H9 (cell line): ENCODE measurements around the gene ATP6V0A1. TPM values are rescaled to one million over a fixed set of nuclear protein-coding genes. Genes with fewer than 3 reads are reported as not detected.

Experiments
- DNase-seq: peaks from one replicate; pipeline ENCODE4 v3.0.0-alpha.2; 2017
- H2AFZ ChIP-seq: one replicate; pipeline ENCODE4 v1.6.1; 2013; ENCODE audit warnings: mild to moderate bottlenecking, low read length, control low read depth, moderate library complexity
- H2AK5ac ChIP-seq: 2 replicates; pipeline ENCODE4 v1.6.1; 2013; ENCODE audit warnings: low read length, control low read depth, mixed read lengths; ENCODE audit not compliant: insufficient read length
- H2BK120ac ChIP-seq: one replicate; pipeline ENCODE4 v1.6.1; 2013; ENCODE audit warnings: low read depth, mild to moderate bottlenecking, low read length, control low read depth, inconsistent platforms; ENCODE audit not compliant: poor library complexity, severe bottlenecking
- H2BK12ac ChIP-seq: 2 replicates; pipeline ENCODE4 v1.6.1; 2013; ENCODE audit warnings: low read length, control low read depth, mixed read lengths, low read depth; ENCODE audit not compliant: insufficient read length
- H2BK15ac ChIP-seq: 2 replicates; pipeline ENCODE4 v1.6.1; 2013; ENCODE audit warnings: low read depth, low read length, control low read depth
- H2BK20ac ChIP-seq: one replicate; pipeline ENCODE4 v1.6.1; 2013; ENCODE audit warnings: low read depth, mild to moderate bottlenecking, low read length, control low read depth, inconsistent platforms; ENCODE audit not compliant: poor library complexity, severe bottlenecking
- H2BK5ac ChIP-seq: 2 replicates; pipeline ENCODE4 v1.6.1; 2013; ENCODE audit warnings: low read length, control low read depth, mixed read lengths; ENCODE audit not compliant: insufficient read length
- H3K14ac ChIP-seq: 2 replicates; pipeline ENCODE4 v1.6.1; 2013; ENCODE audit warnings: low read length, control low read depth; ENCODE audit not compliant: insufficient read depth
- H3K18ac ChIP-seq: 2 replicates; pipeline ENCODE4 v1.6.1; 2013; ENCODE audit warnings: low read depth, mild to moderate bottlenecking, mixed read lengths, low read length, control low read depth; ENCODE audit not compliant: insufficient read length
- H3K23ac ChIP-seq: 2 replicates; pipeline ENCODE4 v1.6.1; 2013; ENCODE audit warnings: low read length, control low read depth, mixed read lengths, low read depth; ENCODE audit not compliant: insufficient read length
- H3K23me2 ChIP-seq: 2 replicates; pipeline ENCODE4 v1.6.1; 2013; ENCODE audit warnings: low read depth, mild to moderate bottlenecking, mixed read lengths, low read length, control low read depth; ENCODE audit not compliant: insufficient read length, poor library complexity, severe bottlenecking
- H3K27ac ChIP-seq: 2 replicates; pipeline ENCODE4 v1.5.1; 2013; ENCODE audit warnings: low read length, control low read depth, mixed read lengths, low read depth; ENCODE audit not compliant: insufficient read length
- H3K27me3 ChIP-seq: 2 replicates; pipeline ENCODE4 v1.6.1; 2013; ENCODE audit warnings: low read length, control low read depth, inconsistent platforms; ENCODE audit not compliant: insufficient read depth
- H3K4ac ChIP-seq: 2 replicates; pipeline ENCODE4 v1.6.1; 2013; ENCODE audit warnings: low read depth, mild to moderate bottlenecking, control low read depth, inconsistent platforms, low read length, moderate library complexity
- H3K4me1 ChIP-seq: 2 replicates; pipeline ENCODE4 v1.6.1; 2013; ENCODE audit warnings: low read length, control low read depth, inconsistent platforms; ENCODE audit not compliant: insufficient read depth
- H3K4me2 ChIP-seq: 2 replicates; pipeline ENCODE4 v1.6.1; 2013; ENCODE audit warnings: low read length, control low read depth, mixed read lengths; ENCODE audit not compliant: insufficient read length, insufficient read depth
- H3K56ac ChIP-seq: 2 replicates; pipeline ENCODE4 v1.6.1; 2013; ENCODE audit warnings: low read depth, mild to moderate bottlenecking, mixed read lengths, low read length, control low read depth; ENCODE audit not compliant: insufficient read length
- H3K79me1 ChIP-seq: 2 replicates; pipeline ENCODE4 v1.6.1; 2013; ENCODE audit warnings: low read depth, mild to moderate bottlenecking, moderate library complexity, low read length, control low read depth, inconsistent platforms; ENCODE audit not compliant: insufficient read depth, poor library complexity, severe bottlenecking
- H3K79me2 ChIP-seq: 2 replicates; pipeline ENCODE4 v1.6.1; 2013; ENCODE audit warnings: low read length, control low read depth, inconsistent platforms; ENCODE audit not compliant: insufficient read depth
- H3K9ac ChIP-seq: 2 replicates; pipeline ENCODE4 v1.6.1; 2013; ENCODE audit warnings: low read length, control low read depth, mixed read lengths; ENCODE audit not compliant: insufficient read length; ENCODE audit errors: extremely low read depth
- H3K9me3 ChIP-seq: one replicate; pipeline ENCODE4 v1.6.1; 2013; ENCODE audit warnings: low read depth, low read length, inconsistent platforms; ENCODE audit not compliant: control insufficient read depth
- H3T11ph ChIP-seq: one replicate; pipeline ENCODE4 v1.6.1; 2013; ENCODE audit warnings: mild to moderate bottlenecking, low read length, control low read depth, inconsistent platforms
- H4K20me1 ChIP-seq: one replicate; pipeline ENCODE4 v1.6.1; 2013; ENCODE audit not compliant: control insufficient read depth, insufficient read length, insufficient read depth
- H4K5ac ChIP-seq: 2 replicates; pipeline ENCODE4 v1.6.1; 2013; ENCODE audit warnings: low read depth, mild to moderate bottlenecking, mixed read lengths, low read length, control low read depth; ENCODE audit not compliant: insufficient read length
- H4K8ac ChIP-seq: replicated peaks from 2 replicates; pipeline ENCODE4 v1.6.1; 2013; ENCODE audit warnings: low read length, control low read depth, mixed read lengths, low read depth; ENCODE audit not compliant: insufficient read length
- H4K91ac ChIP-seq: 2 replicates; pipeline ENCODE4 v1.6.1; 2013; ENCODE audit warnings: low read depth, mild to moderate bottlenecking, moderate library complexity, mixed read lengths, low read length, control low read depth; ENCODE audit not compliant: insufficient read length
- H3K27ac Mint-ChIP-seq, 3 experiments: 2 replicates in 2 of 3; 3 replicates in 1 of 3; pipeline ENCODE4 v1.8.0; 2020 to 2021; ENCODE audit warnings: mixed read lengths in 3 of 3, mild to moderate bottlenecking in 1 of 3, moderate library complexity in 1 of 3
- H3K27me3 Mint-ChIP-seq: 2 replicates; pipeline ENCODE4 v1.8.0; 2021; ENCODE audit warnings: low read depth, mild to moderate bottlenecking, moderate library complexity, mixed read lengths
- H3K36me3 Mint-ChIP-seq, 3 experiments: 2 replicates in 2 of 3; 3 replicates in 1 of 3; pipeline ENCODE4 v1.8.0; 2020 to 2021; ENCODE audit warnings: low read depth in 3 of 3, mixed read lengths in 3 of 3; ENCODE audit not compliant: insufficient read depth in 1 of 3
- H3K4me1 Mint-ChIP-seq, 2 experiments: 2 replicates each; pipeline ENCODE4 v1.8.0; 2020; ENCODE audit warnings: mixed read lengths in 2 of 2
- H3K4me3 Mint-ChIP-seq, 2 experiments: 2 replicates in 1 of 2; 3 replicates in 1 of 2; pipeline ENCODE4 v1.8.0; 2020 to 2021; ENCODE audit warnings: mild to moderate bottlenecking in 2 of 2, mixed read lengths in 2 of 2, moderate library complexity in 1 of 2
- H3K9me3 Mint-ChIP-seq, 2 experiments: 2 replicates in 1 of 2; 3 replicates in 1 of 2; pipeline ENCODE4 v1.8.0; 2020; ENCODE audit warnings: mild to moderate bottlenecking in 2 of 2, mixed read lengths in 2 of 2, moderate library complexity in 1 of 2
- CTCF ChIP-seq: fragments of 200-600 bp; sonication (generic); conservative IDR thresholded peaks from 3 replicates; pipeline ENCODE4 v1.8.0; 2021; ENCODE audit warnings: antibody characterized with exemption, mild to moderate bottlenecking
- WGBS: extraction: QIAGEN DNeasy Blood & Tissue Kit; methylation state at CpG from one replicate; pipeline ENCODE4 v1.1.7; 2013; ENCODE audit warnings: missing lambda C conversion rate, low lambda C conversion rate, mixed read lengths; ENCODE audit not compliant: insufficient read length; ENCODE audit errors: extremely low coverage; 5-methylcytosine and 5-hydroxymethylcytosine counted together
- total RNA-seq: library from RNA; stranded (reverse); gene quantifications from 2 replicates; pipeline ENCODE4 v1.2.1, GENCODE V29; 2021

ATP6V0A1 gene
- total RNA-seq, 1 experiment from 2014 or later = 54.1 TPM

GRCh38 chr17:42423766-42424165, 34.9 kb upstream of the ATP6V0A1 start:
- Histone ChIP-seq H3K27me3 (no peaks in the 10 kb centered on the region; the same call in 1 of the 2 replicates), H2BK20ac (no peak overlapping the region), H3K23ac (no peak overlapping the region), H3K27ac (no peak overlapping the region), H3T11ph (no peak overlapping the region), H2BK12ac (no peak overlapping the region), H3K79me1 (no peaks in the 10 kb centered on the region), H3K56ac (no peak overlapping the region), H4K5ac (no peak overlapping the region), H3K23me2 (peaks cover 24% of the 10 kb centered on the region), H3K4me1 (peaks cover 2% of the 10 kb centered on the region; the same call in 1 of the 2 replicates), H2BK15ac (no peak overlapping the region), H3K4me2 (peak overlapping the region; percentile 77), H3K14ac (no peak overlapping the region), H3K4ac (no peak overlapping the region), H4K91ac (no peak overlapping the region), H4K8ac (no peak overlapping the region), H2AK5ac (no peak overlapping the region), H2AFZ (no peak overlapping the region), H3K9ac (no peak overlapping the region), H3K9me3 (no peaks in the 10 kb centered on the region), H3K79me2 (no peaks in the 10 kb centered on the region), H4K20me1 (no peaks in the 10 kb centered on the region), H2BK5ac (no peak overlapping the region), H3K18ac (no peak overlapping the region), H2BK120ac (no peak overlapping the region)
- Mint-ChIP-seq H3K4me1 (peaks cover 37 to 44% of the 10 kb centered on the region in 2 experiments), H3K36me3 (peaks cover 0 to 2% (median 0%) of the 10 kb centered on the region in 3 experiments; a peak in 3 of 7 replicates), H3K4me3 (peak overlapping the region; percentile 88 to 93; a peak in 4 of 5 replicates), H3K27me3 (peaks cover 23% of the 10 kb centered on the region), H3K9me3 (no peaks in the 10 kb centered on the region; a peak in 1 of 5 replicates), H3K27ac (peak overlapping the region in 1 of 3 experiments; percentile 92; a peak in 2 of 7 replicates)
- DNase-seq = no peak
- WGBS = no CpG with 5 or more reads among the region's 11 CpGs
- TF ChIP-seq CTCF = no peak
